ENCODE measurements around the gene LRCH1.

GRCh38 chr13:46627462-46627861 is 74.5 kb downstream of the LRCH1 start:
- no peak for TF ChIP-seq POLR2A (IDR thresholded peaks at IDR 0.05; ENCODE audit: low read length)
- TF ChIP-seq GATA1 (IDR thresholded peaks at IDR 0.05; ENCODE audit: low read depth, low read length) = no peak

All from erythroblast (primary cell).